Uterus (tissue), 2 donors: Measurements from ENCODE around the gene ATRAID.

Experiments used
- POLR2A ChIP-seq, 2 donors: fragments of 450-650 bp; IDR thresholded peaks; one replicate each; pipeline ENCODE4 v1.6.1; 2016; ENCODE audit warnings: antibody characterized with exemption in 2 of 2, mild to moderate bottlenecking in 1 of 2, moderate library complexity in 1 of 2
- TF ChIP-seq, protein P1 (sequence below), 4 experiments: fragments of 200-600 bp in 2 of 4; fragments of 450-650 bp in 2 of 4; sonication (generic) in 2 of 4; IDR thresholded peaks; one replicate each; pipeline ENCODE4 v1.5.1; 2016 to 2019; ENCODE audit warnings: antibody characterized with exemption in 4 of 4, mild to moderate bottlenecking in 2 of 4, moderate library complexity in 1 of 4

- TF ChIP-seq, protein P1, sequence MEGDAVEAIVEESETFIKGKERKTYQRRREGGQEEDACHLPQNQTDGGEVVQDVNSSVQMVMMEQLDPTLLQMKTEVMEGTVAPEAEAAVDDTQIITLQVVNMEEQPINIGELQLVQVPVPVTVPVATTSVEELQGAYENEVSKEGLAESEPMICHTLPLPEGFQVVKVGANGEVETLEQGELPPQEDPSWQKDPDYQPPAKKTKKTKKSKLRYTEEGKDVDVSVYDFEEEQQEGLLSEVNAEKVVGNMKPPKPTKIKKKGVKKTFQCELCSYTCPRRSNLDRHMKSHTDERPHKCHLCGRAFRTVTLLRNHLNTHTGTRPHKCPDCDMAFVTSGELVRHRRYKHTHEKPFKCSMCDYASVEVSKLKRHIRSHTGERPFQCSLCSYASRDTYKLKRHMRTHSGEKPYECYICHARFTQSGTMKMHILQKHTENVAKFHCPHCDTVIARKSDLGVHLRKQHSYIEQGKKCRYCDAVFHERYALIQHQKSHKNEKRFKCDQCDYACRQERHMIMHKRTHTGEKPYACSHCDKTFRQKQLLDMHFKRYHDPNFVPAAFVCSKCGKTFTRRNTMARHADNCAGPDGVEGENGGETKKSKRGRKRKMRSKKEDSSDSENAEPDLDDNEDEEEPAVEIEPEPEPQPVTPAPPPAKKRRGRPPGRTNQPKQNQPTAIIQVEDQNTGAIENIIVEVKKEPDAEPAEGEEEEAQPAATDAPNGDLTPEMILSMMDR (IDR thresholded peaks at IDR 0.05) = no peak
- no peak for TF ChIP-seq POLR2A (IDR thresholded peaks at IDR 0.05)
Measured at GRCh38 chr2:27249159-27249890, 37.5 kb downstream of the ATRAID start.
